SK-N-SH (cell line): Measurements from ENCODE around the gene SLC38A3. TPM values are rescaled to one million over a fixed set of nuclear protein-coding genes. Genes with fewer than 3 reads are reported as not detected.

Experiments
- CTCF ChIA-PET: fragments of 300-600, 350-600 bp; formaldehyde crosslinking; extraction: SDS; loops from one replicate; lab custom pipeline; 2021; lab: Yijun Ruan, JAX
- POLR2A ChIA-PET: fragments of 350-600 bp; sonication (Branson Sonifier 250); formaldehyde crosslinking; extraction: SDS; loops from one replicate; lab custom pipeline; 2020; ENCODE audit warnings: antibody characterized with exemption, inconsistent platforms; lab: Yijun Ruan, JAX
- DNase-seq: peaks from one replicate; pipeline ENCODE4 v3.0.0; 2012
- H2AFZ ChIP-seq: fragments of 200-600 bp; sonication (generic); 2 replicates; pipeline ENCODE4 v1.8.1; 2016; ENCODE audit warnings: antibody characterized with exemption, mild to moderate bottlenecking, low read depth
- H3F3A ChIP-seq: fragments of 200-600 bp; sonication (generic); replicated peaks from 2 replicates; pipeline ENCODE3; 2016; ENCODE audit warnings: antibody characterized with exemption, mild to moderate bottlenecking; ENCODE audit not compliant: insufficient read depth
- H3K27ac ChIP-seq, 2 experiments: fragments of 200-500 bp in 1 of 2; fragments of 200-600 bp in 1 of 2; sonication (Bioruptor generic) in 1 of 2; sonication (generic), shearing (Covaris generic) in 1 of 2; 2 replicates each; pipeline versions ENCODE4 v1.5.1 to v1.6.1; 2014 to 2016; ENCODE audit warnings: low read depth in 2 of 2, inconsistent platforms in 1 of 2, low read length in 1 of 2, mild to moderate bottlenecking in 1 of 2, mixed read lengths in 1 of 2
- H3K27me3 ChIP-seq: fragments of 200-600 bp; sonication (generic), shearing (Covaris generic); 2 replicates; pipeline ENCODE4 v1.6.1; 2016; ENCODE audit warnings: mixed run types; ENCODE audit not compliant: insufficient read depth
- H3K36me3 ChIP-seq, 2 experiments: fragments of 200-500 bp in 1 of 2; fragments of 200-600 bp in 1 of 2; sonication (Bioruptor generic) in 1 of 2; sonication (generic) in 1 of 2; replicated peaks in 1 of 2; 2 replicates each; pipeline versions ENCODE3 to v1.5.1; 2014 to 2016; ENCODE audit warnings: low read length in 1 of 2, mild to moderate bottlenecking in 1 of 2; ENCODE audit not compliant: insufficient read depth in 2 of 2, control insufficient read depth in 1 of 2
- H3K4me1 ChIP-seq, 2 experiments: fragments of 200-500 bp in 1 of 2; fragments of 200-600 bp in 1 of 2; sonication (Bioruptor generic) in 1 of 2; sonication (generic), shearing (Covaris generic) in 1 of 2; 2 replicates each; pipeline versions ENCODE4 v1.5.1 to v1.6.1; 2014 to 2016; ENCODE audit warnings: low read depth in 1 of 2, low read length in 1 of 2, mixed run types in 1 of 2; ENCODE audit not compliant: insufficient read depth in 2 of 2, control insufficient read depth in 1 of 2
- H3K4me2 ChIP-seq: fragments of 200-600 bp; sonication (generic), shearing (Covaris generic); 2 replicates; pipeline ENCODE4 v1.6.1; 2017; ENCODE audit warnings: mixed run types
- H3K4me3 ChIP-seq, 2 experiments: fragments of 200-500 bp in 1 of 2; fragments of 200-600 bp in 1 of 2; sonication (Bioruptor generic) in 1 of 2; sonication (generic), shearing (Covaris generic) in 1 of 2; 2 replicates each; pipeline versions ENCODE4 v1.5.1 to v1.8.1; 2014 to 2016; ENCODE audit warnings: low read depth in 2 of 2, inconsistent platforms in 1 of 2, low read length in 1 of 2, mild to moderate bottlenecking in 1 of 2, mixed read lengths in 1 of 2, moderate library complexity in 1 of 2
- H3K79me2 ChIP-seq: fragments of 200-600 bp; sonication (generic); 2 replicates; pipeline ENCODE4 v1.8.1; 2017; ENCODE audit warnings: mild to moderate bottlenecking; ENCODE audit not compliant: insufficient read depth
- H3K9ac ChIP-seq: fragments of 200-600 bp; sonication (generic); 2 replicates; pipeline ENCODE4 v1.6.1; 2017; ENCODE audit warnings: mixed run types
- H3K9me2 ChIP-seq: fragments of 200-600 bp; sonication (generic); 2 replicates; pipeline ENCODE4 v1.6.1; 2017; ENCODE audit warnings: mixed run types
- H3K9me3 ChIP-seq: fragments of 200-600 bp; sonication (generic); 2 replicates; pipeline ENCODE4 v1.6.1; 2017; ENCODE audit warnings: mixed run types, mild to moderate bottlenecking, moderate library complexity
- H4K20me1 ChIP-seq: fragments of 200-600 bp; sonication (generic); 2 replicates; pipeline ENCODE4 v1.6.1; 2017; ENCODE audit warnings: mild to moderate bottlenecking, mixed run types; ENCODE audit not compliant: insufficient read depth
- CTCF ChIP-seq: fragments of 200-600 bp; sonication (generic); IDR thresholded peaks from 2 replicates; pipeline ENCODE4 v1.6.1; 2017; ENCODE audit warnings: antibody characterized with exemption, mild to moderate bottlenecking, moderate library complexity
- ELF1 ChIP-seq: IDR thresholded peaks from 2 replicates; pipeline ENCODE4 v1.4.0; 2012
- EP300 ChIP-seq, 2 experiments: IDR thresholded peaks; 2 replicates each; pipeline versions ENCODE4 v1.4.0 to v1.6.1; 2012; ENCODE audit warnings: borderline replicate concordance in 1 of 2, low read depth in 1 of 2, low read length in 1 of 2
- FOSL2 ChIP-seq: IDR thresholded peaks from 2 replicates; pipeline ENCODE4 v1.4.0; 2012; ENCODE audit warnings: low read depth, mild to moderate bottlenecking, moderate library complexity, borderline replicate concordance
- FOXJ3 ChIP-seq: sonication (generic); formaldehyde crosslinking; IDR thresholded peaks from 2 replicates; pipeline ENCODE4 v1.5.1; 2020; ENCODE audit warnings: mild to moderate bottlenecking, missing genetic modification reagents
- FOXM1 ChIP-seq: IDR thresholded peaks from 2 replicates; pipeline ENCODE4 v1.4.0; 2012; ENCODE audit warnings: low read depth, mild to moderate bottlenecking
- GATA2 ChIP-seq: sonication (generic); formaldehyde crosslinking; IDR thresholded peaks from 2 replicates; pipeline ENCODE4 v1.5.0; 2020; ENCODE audit warnings: mild to moderate bottlenecking, missing genetic modification reagents
- JUND ChIP-seq: IDR thresholded peaks from 2 replicates; pipeline ENCODE4 v1.4.0; 2012
- MAX ChIP-seq: IDR thresholded peaks from 2 replicates; pipeline ENCODE4 v1.4.0; 2012; ENCODE audit warnings: low read depth
- MXI1 ChIP-seq: IDR thresholded peaks from 2 replicates; pipeline ENCODE4 v1.6.1; 2012; ENCODE audit warnings: mild to moderate bottlenecking, low read depth, low read length, improper control_type of control experiment
- POLR2AphosphoS5 ChIP-seq: IDR thresholded peaks from 2 replicates; pipeline ENCODE4 v1.6.1; 2012; ENCODE audit warnings: low read depth, low read length
- REST ChIP-seq: IDR thresholded peaks from 2 replicates; pipeline ENCODE4 v1.6.1; 2012; ENCODE audit warnings: mild to moderate bottlenecking, low read depth, low read length, moderate library complexity
- RFX5 ChIP-seq: IDR thresholded peaks from 2 replicates; pipeline ENCODE4 v1.6.1; 2012; ENCODE audit warnings: mild to moderate bottlenecking, improper control_type of control experiment, low read length
- RXRA ChIP-seq: IDR thresholded peaks from 2 replicates; pipeline ENCODE4 v1.4.0; 2012; ENCODE audit warnings: low read depth, mild to moderate bottlenecking, borderline replicate concordance
- SIN3A ChIP-seq: IDR thresholded peaks from 2 replicates; pipeline ENCODE4 v1.6.1; 2012; ENCODE audit warnings: low read depth, mild to moderate bottlenecking, low read length, moderate library complexity, borderline replicate concordance
- YY1 ChIP-seq: IDR thresholded peaks from 2 replicates; pipeline ENCODE4 v1.4.0; 2012; ENCODE audit warnings: low read depth, mild to moderate bottlenecking
- ZBTB33 ChIP-seq: IDR thresholded peaks from 2 replicates; pipeline ENCODE4 v1.4.0; 2012; ENCODE audit warnings: low read depth, borderline replicate concordance
- WGBS: methylation state at CpG from one replicate; pipeline ENCODE4 v1.1.6; 2017; ENCODE audit warnings: low lambda C conversion rate; 5-methylcytosine and 5-hydroxymethylcytosine counted together
- polyA plus RNA-seq, 3 experiments: library from polyadenylated mRNA; depleted of rRNA; stranded (reverse); fragments of >200 nt; gene quantifications; 2 replicates each; pipeline ENCODE4 v1.2.3, GENCODE V29; 2012
- TF ChIP-seq, protein P1 (sequence below): fragments of 150-350 bp; IDR thresholded peaks from 2 replicates; pipeline ENCODE4 v1.6.1; 2017; ENCODE audit warnings: antibody characterized with exemption, low read length, low read depth, borderline replicate concordance
- TF ChIP-seq, protein P2 (sequence below): IDR thresholded peaks from 2 replicates; pipeline ENCODE4; 2012

The SLC38A3 gene
- polyA plus RNA-seq, 1 of the 3 experiments (the other 2 are of a cell fraction): 0.84 TPM

DNA sequence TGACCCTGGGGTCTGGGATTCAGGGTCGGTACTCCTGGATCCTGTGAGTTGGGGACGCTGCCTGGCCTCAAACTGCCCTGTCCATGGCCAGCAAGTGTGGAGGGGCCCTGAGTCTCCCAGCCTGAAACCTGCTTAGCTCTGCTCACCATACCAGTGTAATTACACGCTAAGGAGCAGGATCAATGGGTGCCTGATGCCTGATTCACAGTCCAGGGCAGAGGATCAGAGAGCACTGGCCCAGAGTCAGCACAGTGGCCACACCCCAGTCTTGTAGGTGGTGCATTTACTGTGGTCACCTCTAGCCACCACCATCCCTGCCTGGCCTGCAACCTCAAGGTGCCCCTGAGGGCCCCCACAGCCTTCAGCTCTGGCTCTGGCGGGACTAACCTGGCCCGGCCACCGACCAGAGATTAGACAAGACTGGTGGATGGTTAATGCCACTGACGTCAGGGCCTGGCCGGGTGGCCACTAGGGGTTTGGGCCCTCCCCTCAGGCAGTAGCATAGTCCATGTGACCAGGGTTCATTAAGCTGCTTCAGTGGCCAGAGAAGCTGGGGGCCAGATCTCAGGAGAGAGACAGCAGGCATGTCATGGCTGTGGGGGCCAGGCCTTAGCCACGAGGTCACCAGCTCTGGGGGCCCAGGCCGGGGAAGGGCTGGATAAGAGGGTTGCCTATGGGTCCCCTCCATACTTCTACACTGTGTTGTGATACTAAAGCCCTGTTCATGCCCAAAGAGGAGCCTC, 3.3 kb upstream of the SLC38A3 start:
- Histone ChIP-seq H3K4me2 (no peak overlapping the region), H2AFZ (no peak overlapping the region), H4K20me1 (no peaks in the 10 kb centered on the region), H3K27me3 (peaks cover 53% of the 10 kb centered on the region), H3K36me3 (no peaks in the 10 kb centered on the region), H3F3A (no peaks in the 10 kb centered on the region), H3K4me1 (peaks cover 0 to 11% of the 10 kb centered on the region in 2 experiments; a peak in 1 of 4 replicates), H3K9me2 (no peaks in the 10 kb centered on the region), H3K27ac (no peak overlapping the region), H3K79me2 (no peaks in the 10 kb centered on the region), H3K9ac (no peak overlapping the region), H3K9me3 (no peaks in the 10 kb centered on the region), H3K4me3 (no peak overlapping the region)
- DNase-seq: no peak
- TF ChIP-seq, protein P1, sequence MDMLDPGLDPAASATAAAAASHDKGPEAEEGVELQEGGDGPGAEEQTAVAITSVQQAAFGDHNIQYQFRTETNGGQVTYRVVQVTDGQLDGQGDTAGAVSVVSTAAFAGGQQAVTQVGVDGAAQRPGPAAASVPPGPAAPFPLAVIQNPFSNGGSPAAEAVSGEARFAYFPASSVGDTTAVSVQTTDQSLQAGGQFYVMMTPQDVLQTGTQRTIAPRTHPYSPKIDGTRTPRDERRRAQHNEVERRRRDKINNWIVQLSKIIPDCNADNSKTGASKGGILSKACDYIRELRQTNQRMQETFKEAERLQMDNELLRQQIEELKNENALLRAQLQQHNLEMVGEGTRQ: no peak
- no peak for TF ChIP-seq FOXJ3 (CRISPR knock-in tag)
- TF ChIP-seq FOSL2: no peak
- TF ChIP-seq REST: no peak
- no peak for TF ChIP-seq CTCF
- TF ChIP-seq EP300 (IDR thresholded peaks at IDR 0.05; ENCODE audit: borderline replicate concordance in 1 of 2, low read depth in 1 of 2, low read length in 1 of 2): no peak
- no peak for TF ChIP-seq MXI1
- TF ChIP-seq GATA2 (CRISPR knock-in tag): no peak
- no peak for TF ChIP-seq ELF1
- TF ChIP-seq MAX: no peak
- TF ChIP-seq RFX5: no peak
- TF ChIP-seq YY1: no peak
- TF ChIP-seq POLR2AphosphoS5: no peak
- TF ChIP-seq FOXM1: no peak
- TF ChIP-seq SIN3A: no peak
- TF ChIP-seq, protein P2, sequence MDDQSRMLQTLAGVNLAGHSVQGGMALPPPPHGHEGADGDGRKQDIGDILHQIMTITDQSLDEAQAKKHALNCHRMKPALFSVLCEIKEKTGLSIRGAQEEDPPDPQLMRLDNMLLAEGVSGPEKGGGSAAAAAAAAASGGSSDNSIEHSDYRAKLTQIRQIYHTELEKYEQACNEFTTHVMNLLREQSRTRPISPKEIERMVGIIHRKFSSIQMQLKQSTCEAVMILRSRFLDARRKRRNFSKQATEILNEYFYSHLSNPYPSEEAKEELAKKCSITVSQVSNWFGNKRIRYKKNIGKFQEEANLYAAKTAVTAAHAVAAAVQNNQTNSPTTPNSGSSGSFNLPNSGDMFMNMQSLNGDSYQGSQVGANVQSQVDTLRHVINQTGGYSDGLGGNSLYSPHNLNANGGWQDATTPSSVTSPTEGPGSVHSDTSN: no peak
- no peak for TF ChIP-seq RXRA
- no peak for TF ChIP-seq ZBTB33
- TF ChIP-seq JUND: no peak
- CTCF ChIA-PET: interaction anchor here (0.8 to 61.6 kb wide), 7 partner anchors 10 to 80 kb away, joined by 3 to 1375 read pairs (median 10); partner anchors contain the start of gene GNAT1
- 57% methylated on average over 2 of the region's 10 CpGs for WGBS
- POLR2A ChIA-PET: interaction anchor here (0.6 kb wide), 1 partner anchor 9 kb away, joined by 3 read pairs; no protein-coding TSS in a partner anchor
